EH (cell line): ENCODE results near the gene SH3TC1.

ENCODE experiments used
- DNase-seq: peaks from one replicate; pipeline ENCODE4 v3.0.0-alpha.2; 2015; ENCODE audit warnings: low read depth

The SH3TC1 gene

DNA sequence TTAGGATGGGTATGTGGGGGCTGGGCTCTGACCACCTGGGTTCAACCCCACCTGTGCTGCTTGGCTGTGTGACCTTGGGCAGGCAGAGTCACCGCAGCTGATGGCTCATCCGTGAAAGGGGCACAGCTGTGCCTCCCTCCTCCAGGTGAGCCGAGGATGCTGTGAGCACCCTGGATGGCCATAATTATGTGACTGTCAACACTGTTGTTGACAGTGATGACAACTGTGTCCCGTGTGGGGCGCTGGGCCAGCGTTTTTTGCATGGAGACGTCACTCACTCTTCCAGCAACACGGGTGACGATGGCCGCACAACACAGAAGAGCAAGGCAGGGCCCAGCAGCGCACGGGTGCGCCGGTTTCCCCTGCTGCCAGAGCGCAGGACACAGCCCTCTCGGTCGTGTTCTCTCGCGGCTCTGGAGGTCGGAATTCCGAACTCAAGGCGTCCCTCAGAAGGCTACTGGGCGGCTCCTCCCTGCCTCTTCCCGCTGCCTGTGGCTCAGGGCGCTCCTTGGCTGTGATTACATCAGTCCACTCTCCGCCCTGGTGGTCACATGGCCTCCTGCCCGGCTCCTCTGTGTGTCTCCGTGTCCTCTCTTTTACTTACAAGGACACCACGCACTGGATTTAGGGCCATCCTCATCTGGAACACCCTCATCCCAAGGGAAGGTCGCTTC is 1.3 kb downstream of the SH3TC1 start:
- peak; percentile 34 for DNase-seq

DNA sequence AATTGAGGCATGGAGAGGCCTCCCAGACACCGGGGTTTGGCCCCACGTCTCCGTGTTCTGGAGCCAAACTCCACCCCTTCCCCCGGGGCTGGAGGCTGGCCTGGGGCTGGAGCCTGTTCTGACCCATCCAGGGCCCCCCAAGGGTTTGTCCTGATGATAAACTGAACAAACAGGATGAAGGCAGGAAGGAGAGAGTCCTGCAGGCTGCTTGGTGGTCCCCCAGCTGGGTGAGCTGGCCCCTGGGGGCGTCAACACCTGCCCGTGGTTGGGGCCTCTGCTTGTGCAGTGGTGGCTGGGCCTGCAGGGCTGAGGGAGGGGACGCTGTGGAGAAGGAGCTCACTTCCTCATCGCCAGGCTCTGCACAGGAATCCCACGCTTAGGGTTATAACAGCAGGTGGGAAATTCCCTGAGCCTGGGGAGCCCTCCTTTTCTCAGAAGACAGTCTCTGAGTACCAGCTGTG is 2.3 kb downstream of the SH3TC1 start:
- no peak for DNase-seq

DNA sequence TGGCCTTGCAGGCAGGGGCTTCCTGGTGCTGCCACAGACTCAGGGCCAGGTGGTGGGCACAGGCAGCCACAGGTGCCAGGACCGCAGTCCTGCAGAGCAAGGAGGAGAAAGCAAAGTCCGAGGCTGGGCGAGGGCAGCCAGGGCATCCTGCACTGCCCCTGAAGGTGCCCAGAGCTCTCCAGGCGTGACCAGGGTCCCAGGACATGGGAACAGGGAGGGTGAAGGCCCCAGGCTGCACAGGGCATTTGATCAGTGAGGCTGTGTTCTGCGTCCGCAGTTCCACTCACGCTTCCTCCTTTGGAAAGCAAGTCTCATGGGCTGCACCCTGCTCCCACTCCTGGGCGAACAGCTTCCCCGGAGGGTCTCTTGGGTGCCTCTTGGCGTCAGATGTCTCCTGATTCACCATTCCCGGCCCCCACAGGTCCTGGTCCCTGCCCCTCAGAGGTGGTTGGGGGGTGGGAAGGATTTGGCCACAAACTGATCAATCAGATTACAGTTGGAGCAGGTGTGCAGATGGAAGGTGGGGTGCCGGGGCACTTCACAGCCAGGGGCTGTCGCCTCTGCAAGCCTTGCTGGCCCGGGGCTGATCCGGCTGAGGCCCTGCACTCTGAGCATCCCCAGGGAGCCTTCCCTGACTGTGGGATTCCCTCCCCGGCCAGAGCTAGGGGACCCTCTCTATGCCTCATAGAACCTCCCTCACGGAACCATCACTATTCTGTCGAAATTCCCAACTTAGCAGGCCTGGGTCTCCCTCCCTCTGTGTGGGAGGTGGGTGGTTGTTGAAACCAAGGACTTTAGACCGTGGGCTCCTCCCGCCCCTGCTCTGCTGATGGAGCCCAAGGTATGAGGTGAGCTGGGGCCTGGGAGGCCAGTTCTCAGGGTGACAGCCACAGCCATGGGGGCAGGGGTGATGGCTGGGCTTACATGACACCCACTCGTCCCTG is 3.3 kb downstream of the SH3TC1 start:
- no peak for DNase-seq

DNA sequence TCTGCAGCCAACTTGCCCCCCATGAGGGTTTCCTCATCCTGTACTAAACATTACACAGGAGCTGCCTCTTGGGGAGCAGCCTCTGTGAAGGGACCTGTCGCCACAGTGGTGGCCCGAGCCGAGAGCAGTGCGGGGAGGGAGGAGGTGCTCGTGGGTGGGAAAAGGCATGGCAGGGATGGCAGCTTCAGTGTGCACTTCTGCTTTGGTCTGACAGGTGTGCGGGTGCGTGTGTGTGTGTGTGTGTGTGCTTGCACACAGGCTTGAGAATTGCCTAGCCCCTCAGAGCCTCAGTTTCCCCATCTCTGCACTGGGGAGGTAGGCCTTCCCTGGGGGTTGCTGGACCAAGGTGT is 3.9 kb downstream of the SH3TC1 start:
- DNase-seq: no peak

DNA sequence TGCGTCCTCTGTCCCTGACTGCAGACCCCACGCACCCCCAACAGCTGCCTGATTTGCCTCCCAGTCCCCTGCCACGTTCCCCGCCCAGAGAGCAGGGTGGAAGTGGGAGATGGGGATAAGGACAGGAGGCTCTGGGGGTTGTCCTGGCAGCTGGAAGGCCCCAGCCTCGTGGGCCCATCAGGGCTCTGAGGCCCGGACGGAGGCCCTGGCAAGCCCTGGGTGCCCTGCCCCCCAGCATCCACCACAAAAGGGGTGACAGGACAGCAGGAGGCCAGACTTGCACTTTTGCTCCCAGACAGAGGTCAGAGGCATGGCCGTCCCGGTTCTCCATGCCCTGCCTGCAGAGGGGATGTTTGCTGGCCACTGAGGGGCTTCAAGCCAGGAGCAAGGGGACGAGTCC is 4.7 kb downstream of the SH3TC1 start:
- no peak for DNase-seq

DNA sequence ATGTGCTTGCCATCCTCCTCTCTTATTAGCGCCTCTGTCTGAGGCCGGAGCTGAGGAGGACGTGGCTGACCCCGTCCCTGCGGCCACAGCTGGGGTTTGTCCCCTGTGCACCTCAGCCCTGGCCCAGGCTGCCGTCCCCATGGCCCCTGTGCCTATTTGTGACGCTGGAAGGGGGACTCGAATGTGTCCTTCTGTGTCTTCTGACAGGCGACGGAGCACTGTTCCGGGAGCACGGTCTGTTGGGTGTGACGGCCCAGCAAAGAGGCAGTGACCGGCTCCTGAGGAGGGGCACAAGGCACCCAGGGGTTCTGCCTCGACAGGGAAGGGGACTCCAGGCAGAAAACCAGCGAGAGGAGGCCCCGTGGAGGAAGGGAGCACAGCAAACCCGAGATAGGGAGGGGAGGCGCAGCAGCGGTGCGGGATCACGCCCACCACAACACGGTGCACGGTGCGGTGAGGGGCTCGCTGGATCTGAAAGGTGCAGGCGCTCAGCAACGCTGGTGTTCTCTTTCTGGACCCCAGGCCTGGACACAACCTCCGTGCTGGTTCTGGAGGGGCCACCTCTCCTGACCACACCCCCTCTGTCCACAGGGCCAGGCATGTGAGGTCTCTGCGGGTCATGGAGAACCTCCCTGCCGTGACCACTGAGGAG is 5.6 kb downstream of the SH3TC1 start:
- DNase-seq: no peak

DNA sequence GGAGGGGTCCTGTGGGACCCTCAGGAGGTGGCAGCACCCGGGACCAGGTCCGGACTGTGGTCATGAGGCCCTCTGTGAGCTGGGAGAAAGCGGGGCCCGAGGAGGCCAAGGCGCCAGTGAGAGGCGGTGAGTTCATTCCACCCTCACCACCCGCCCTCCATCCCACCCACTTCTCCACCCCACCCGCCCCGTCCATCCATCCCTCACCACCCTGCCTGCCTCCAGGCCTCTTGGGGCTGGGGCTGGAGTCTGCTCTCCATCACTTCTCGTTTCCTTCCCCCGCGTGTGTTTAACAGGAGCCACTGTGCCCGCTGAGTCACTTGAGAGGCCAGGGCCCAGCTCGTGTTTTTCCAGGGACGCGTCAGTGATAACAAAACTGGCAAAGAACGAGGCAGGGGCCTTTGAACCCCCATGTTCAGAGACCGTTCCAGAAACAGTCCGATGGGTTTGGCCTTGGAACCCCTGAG is 6.2 kb downstream of the SH3TC1 start:
- no peak for DNase-seq

DNA sequence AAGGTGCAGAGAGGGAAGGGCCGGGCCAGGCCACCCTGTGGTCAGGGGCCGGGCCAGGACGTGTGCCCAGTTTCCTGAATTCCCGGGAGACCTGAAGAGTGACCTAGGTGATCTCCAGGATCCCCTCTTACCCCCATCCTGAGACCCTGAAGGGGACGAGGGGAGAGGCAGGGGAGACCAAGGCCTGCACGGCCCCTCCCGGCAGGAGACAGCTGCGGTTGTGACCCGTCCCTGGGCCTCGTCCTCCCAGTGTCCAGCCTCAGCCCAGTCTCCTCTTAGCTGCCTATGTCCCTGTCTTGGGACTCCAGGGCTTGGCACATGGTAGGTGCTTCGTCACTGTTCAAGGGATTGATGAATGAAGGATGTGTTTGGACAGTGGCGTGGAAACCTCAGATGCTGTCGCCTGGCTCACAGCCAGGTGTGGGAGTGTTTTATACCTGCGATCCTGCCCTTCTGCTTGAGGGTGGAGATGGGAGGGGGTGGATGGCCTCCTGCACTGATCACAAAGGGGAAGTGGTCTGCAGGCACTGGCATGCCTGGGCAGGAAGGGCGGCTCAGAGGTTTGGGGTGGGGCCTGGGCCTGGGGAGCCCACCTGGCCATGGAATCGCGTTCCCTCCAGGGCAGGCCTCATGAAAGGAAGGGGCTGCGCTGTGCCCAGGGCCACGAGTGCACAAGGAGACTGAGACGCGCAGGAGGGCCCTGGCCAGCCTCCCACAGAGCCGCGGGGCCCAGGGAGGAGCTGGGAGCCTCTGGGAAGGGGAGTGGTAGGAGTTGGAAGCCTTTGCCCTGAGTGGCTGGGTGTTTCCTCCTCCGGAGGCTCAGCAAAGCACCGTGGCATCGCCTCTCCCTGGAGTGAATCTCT is 6.9 kb downstream of the SH3TC1 start:
- DNase-seq: no peak

DNA sequence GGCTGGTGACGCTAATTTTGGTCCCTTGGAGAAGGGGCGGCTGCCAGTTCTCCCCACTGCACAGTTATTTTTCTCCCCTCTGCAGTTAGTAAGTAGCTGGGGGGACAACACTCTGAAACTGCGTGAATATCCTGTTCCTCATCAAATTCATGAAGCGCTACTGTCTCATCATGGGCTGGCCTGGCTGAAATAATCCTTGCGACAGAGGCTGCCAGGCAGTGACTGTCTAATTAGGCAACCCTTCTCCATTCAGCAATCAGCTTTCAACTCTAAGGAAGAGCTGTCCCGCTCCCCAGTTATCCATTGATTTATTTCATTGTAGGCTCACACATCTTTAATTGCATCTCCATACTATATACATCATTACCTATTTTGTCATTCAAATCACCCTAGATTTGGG is 8.2 kb downstream of the SH3TC1 start:
- no peak for DNase-seq

DNA sequence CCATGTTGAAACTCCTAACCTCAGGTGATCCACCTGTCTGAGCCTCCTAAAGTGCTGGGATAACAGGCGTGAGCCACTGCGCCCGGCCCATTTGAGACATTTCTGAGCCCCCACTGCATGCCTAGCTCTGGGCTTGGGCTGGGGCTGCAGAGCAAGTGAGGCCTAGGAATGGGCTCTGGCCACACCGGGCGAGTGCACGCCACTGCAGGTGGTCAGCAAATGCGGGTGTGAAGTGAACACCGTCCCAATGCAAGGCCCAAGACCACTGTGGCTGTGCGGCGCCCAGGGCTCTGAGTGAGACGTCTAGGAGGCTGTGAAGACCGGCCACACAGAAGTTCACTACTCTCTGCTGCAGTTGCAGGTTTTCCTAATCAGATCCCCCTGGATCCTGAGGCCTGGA is 9.5 kb downstream of the SH3TC1 start:
- no peak for DNase-seq

DNA sequence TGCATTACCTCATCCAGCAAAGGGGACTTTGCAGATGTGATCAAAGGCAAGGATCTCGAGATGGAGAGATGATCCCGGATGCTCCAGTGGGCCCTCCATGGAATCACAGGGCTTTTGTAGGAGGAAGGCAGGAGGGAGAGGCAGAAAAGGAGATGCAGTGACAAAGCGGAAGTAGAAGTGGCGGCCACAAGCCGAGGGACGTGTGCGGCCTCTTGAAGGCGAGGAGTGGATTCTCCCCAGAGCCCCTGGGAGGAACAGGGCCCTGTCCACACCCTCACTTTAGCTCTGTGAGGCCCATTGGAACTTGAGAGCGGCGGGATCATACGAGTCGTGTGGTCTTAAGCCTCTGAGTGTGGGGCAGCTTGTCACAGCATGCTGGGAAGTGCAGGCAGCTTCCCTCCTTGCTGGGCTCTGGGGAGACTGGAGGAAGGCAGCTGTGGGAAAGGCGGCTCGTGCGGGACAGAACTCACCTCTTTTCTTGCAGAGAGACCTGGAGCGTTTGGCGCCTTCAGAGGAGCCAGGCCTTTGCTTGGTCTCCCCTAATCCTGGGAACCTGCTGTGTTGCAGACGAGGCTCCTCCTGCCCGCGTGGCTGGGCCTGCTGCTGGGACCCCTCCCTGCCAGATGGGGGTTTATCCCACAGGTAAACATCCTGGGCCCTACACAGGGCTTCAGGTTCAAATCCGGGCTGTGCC is 10.2 kb downstream of the SH3TC1 start:
- no peak for DNase-seq

DNA sequence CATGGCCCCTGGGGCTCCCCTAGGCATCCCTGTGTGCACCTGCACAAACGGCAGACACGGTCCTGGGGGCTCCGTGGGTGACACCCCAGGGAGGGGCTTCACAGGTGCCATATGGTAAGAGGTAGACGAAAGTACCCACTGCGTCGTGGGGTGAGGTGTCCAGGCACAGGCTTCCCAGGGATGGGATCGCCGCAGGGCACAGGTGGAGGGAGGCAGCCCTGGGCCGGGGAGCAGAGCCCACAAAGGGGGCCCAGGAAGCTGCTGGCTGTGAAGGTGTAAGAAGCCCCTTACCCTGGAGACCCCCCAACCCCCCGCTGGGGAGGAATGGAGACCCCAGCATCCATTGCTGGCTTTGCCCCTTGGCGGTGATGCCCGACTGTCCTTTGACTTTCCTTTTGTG is 10.9 kb downstream of the SH3TC1 start:
- no peak for DNase-seq

DNA sequence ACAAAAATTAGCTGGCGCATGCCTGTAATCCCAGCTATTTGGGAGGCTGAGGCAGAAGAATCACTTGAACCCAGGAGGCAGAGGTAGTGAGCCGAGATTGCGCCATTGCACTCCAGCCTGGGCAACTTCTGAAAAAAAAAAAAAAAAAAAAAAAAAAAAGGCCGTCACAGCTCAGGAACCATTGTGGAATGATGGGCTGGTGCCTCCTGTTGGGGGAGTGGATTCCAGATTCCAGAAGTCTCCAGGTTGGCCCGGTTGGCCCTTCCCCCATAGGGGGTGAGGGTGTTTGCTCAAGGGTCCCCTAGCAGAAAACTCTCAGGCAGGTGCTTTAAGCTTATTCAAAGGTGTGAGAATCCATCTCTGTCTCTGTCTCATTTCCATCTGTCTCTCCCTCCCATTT is 11.5 kb downstream of the SH3TC1 start:
- DNase-seq: no peak

DNA sequence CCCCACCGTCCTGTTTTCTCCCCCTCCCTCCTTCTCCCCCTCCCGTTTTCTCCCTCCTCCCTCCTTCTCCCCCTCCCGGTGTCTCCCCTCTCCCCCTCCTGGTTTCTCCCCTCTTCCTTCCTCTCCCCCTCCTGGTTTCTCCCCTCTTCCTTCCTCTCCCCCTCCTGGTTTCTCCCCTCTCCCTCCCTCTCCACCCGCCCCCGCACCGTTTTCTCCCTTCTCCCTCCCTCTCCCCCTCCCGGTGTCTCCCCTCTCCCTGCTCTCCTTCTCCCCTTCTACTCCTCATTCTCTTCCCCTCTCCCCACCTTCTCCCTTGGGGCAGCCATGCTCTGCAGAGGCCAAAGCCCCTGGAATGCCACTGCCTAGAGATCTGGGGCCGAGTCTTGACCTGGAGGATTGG is 12.2 kb downstream of the SH3TC1 start:
- DNase-seq: no peak

DNA sequence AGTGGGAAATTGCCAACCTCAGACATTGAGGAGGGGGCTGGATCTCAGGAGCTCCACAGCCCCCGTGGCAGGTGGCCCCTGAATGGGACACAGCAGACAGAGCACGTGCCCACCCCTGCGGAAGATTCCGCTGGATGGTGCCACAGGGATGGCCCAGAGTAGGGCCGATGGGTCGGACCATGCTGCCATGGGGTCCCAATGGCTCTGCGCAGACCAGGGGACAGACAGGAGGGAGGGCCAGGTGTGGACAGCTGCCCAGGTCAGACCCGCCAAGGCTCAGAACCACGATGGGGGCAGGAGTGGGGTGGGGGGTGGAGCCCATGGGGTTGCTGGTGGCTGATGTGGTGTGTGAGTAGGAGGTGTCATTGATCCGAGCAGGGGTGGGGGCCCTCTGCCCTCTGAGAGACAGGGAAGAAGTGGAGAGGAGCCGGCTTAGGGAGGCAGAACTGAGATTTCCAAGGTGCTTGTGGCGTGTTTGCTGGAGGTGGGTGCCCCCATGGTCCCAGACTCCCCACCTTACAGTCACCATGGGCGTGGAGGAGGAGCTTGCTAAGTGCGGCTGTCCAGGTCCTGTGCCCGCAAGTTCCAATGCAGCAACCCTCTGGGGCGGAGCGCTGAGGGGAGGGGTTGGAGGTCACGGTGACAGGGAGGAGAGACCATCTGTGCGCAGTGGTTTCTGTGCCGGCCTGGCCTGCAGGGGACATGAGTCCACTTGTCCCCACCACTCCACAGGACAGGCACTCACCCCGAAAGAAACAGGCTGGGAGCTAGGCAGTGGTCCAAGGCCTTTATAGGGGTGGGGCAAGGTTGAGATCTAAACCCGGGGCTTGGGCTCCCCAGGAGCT is 12.9 kb downstream of the SH3TC1 start:
- no peak for DNase-seq

DNA sequence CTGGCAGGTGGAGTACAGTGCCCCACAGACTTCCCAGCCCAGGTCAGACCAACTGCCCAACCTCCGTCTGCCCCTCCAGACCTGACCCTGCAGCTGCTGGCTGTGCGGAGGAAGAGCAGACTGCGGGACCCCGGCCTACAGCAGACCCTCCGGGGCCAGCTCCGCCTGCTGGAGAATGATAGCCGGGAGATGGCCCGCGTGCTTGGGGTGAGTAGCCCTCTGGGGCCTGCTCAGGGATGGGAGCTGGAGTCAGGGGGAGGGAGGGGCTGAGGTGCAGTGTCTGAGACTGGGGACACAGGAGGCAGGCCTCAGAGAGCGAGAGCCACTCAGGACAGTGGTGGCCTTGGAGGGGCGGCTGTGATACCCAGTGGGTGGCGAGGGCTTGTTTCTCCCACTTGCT is 13.5 kb downstream of the SH3TC1 start:
- DNase-seq: no peak

DNA sequence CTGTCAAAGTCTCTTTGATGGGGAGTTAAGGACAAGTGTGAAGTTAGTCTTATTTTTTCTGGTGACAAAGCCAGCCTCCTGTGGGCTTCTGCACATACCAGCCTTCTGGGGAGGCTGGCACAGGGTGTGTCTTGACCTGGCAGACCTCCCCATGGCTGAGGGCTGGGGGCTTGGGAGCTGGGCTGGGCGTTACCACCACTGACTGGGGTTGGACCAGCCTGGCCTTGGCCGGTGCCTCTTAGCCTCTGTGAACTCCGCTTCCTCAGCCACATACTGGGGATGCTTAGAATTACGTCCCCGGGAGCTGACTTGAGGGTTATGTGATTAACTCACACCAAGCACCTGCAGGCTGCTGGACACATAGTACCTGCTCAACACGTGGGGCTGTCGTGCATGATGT is 14.0 kb downstream of the SH3TC1 start:
- DNase-seq: no peak

DNA sequence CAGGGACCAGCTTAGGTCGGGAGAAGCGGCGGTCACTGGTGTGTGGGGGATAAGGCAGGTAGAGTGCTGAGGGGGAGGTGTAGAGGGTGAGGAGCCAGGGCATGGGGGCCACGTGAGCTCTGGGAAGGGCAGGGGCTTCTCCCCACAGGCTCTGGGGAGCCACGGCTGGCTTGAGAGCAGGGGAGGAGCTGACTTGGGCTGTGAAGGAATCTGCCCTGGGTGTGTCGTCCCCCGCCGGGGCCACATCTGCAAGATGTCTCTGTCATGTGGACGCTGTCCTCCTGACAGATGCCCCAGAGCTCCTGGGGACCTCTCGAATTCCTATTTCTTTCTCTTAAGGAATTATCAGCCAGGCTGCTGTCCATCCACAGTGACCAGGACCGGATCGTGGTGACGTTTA is 15.0 kb downstream of the SH3TC1 start:
- no peak for DNase-seq

DNA sequence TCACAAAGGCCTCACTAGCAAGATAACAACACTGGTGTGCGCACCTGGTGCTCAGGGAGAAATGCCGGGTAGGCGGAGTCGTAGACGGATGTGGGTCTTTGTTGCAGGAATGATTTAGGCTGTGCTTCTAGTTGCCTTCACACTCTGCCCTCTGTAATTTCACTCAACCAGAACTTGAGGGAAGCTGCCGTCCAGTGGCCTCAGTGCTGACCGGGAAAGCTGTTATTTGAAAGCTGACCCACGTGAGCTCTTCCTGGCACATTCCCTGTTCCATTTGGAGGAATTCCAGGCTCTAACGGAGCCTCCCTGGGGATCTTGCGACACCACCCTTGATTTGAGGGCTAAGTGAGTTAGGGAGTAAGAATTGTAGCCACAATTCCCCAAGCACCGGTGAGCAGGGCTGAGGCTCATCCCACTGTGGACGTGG is 15.9 kb downstream of the SH3TC1 start:
- peak; percentile 87 for DNase-seq
